Right hindlimb (tissue), 1 donor: Measurements from ENCODE around the gene COQ10A.

Source experiments
- DNase-seq: peaks from one replicate; pipeline ENCODE4 v3.0.0-alpha.2; 2018

COQ10A gene

GRCh38 chr12:56266693-56267442, at the start of gene COQ10A:
Gene COQ10A, plus strand, starts transcription at chr12:56266942. Its CDS starts 177 bp downstream, at chr12:56267119.
- DNase-seq = peak; percentile 94

- no peak for DNase-seq
These were observed 46.9 kb upstream of the COQ10A start for GRCh38 chr12:56219840-56220239.

GRCh38 chr12:56220611-56221231, 46.0 kb upstream of the COQ10A start:
- DNase-seq = no peak

GRCh38 chr12:56221232-56221756, 45.4 kb upstream of the COQ10A start:
- DNase-seq = peak; percentile 86

- DNase-seq = peak; percentile 99
These were observed 44.8 kb upstream of the COQ10A start, which contains the start of gene RNF41 for GRCh38 chr12:56221757-56222530. Gene RNF41, minus strand, starts transcription at chr12:56221922. Its CDS starts 7,875 bp downstream, at chr12:56214047.

- no peak for DNase-seq
These were observed 44.2 kb upstream of the COQ10A start for GRCh38 chr12:56222531-56222895.

GRCh38 chr12:56223571-56224101, 43.1 kb upstream of the COQ10A start:
- DNase-seq = no peak

GRCh38 chr12:56224102-56224701, 42.5 kb upstream of the COQ10A start, which contains the start of gene NABP2:
Gene NABP2, plus strand, starts transcription at chr12:56224342. Its CDS starts 515 bp downstream, at chr12:56224857.
- peak; percentile 99 for DNase-seq

GRCh38 chr12:56224954-56225353, 41.8 kb upstream of the COQ10A start:
- no peak for DNase-seq

- no peak for DNase-seq
These were observed 37.7 kb upstream of the COQ10A start for GRCh38 chr12:56229082-56229481.

- DNase-seq = no peak
These were observed 36.8 kb upstream of the COQ10A start, which contains the start of gene SLC39A5 for GRCh38 chr12:56229916-56230431. Gene SLC39A5, plus strand, starts transcription at chr12:56230051. Its CDS starts 1,224 bp downstream, at chr12:56231275.

- DNase-seq = no peak
These were observed 36.1 kb upstream of the COQ10A start for GRCh38 chr12:56230432-56231183.

- DNase-seq = no peak
These were observed 35.6 kb upstream of the COQ10A start for GRCh38 chr12:56231184-56231582.

- no peak for DNase-seq
These were observed 31.9 kb upstream of the COQ10A start for GRCh38 chr12:56234746-56235436.

GRCh38 chr12:56236091-56236490, 30.7 kb upstream of the COQ10A start:
- DNase-seq = no peak

- no peak for DNase-seq
These were observed 29.8 kb upstream of the COQ10A start for GRCh38 chr12:56236985-56237384.

GRCh38 chr12:56237552-56237951, 29.2 kb upstream of the COQ10A start:
- no peak for DNase-seq

- DNase-seq = no peak
These were observed 25.1 kb upstream of the COQ10A start for GRCh38 chr12:56241424-56242303.

- no peak for DNase-seq
These were observed 23.8 kb upstream of the COQ10A start for GRCh38 chr12:56242986-56243385.

- DNase-seq = no peak
These were observed 23.0 kb upstream of the COQ10A start for GRCh38 chr12:56243731-56244181.
